Stimulated activated CD8-positive, alpha-beta memory T cell treated with anti-CD3 and anti-CD28 coated beads, Interleukin-15, amount 100 ng/mL, for 48 hours (primary cell): ENCODE data around the gene DUSP6.

Experiments used
- DNase-seq, 2 donors: peaks; one replicate each; pipeline ENCODE4 v3.0.0-alpha.2; 2020; ENCODE audit warnings: low read depth in 2 of 2

DUSP6 gene

GRCh38 chr12:89328151-89329030 is 23.9 kb downstream of the DUSP6 start:
- DNase-seq, result no peak

- DNase-seq, result no peak
These were observed 24.7 kb downstream of the DUSP6 start for GRCh38 chr12:89327486-89328094.

GRCh38 chr12:89326239-89327040 is 25.9 kb downstream of the DUSP6 start:
- DNase-seq, result no peak

GRCh38 chr12:89325495-89325894 is 26.8 kb downstream of the DUSP6 start:
- DNase-seq, result no peak

- no peak for DNase-seq
These were observed 27.9 kb downstream of the DUSP6 start for GRCh38 chr12:89324437-89324836.

- no peak for DNase-seq
These were observed 28.6 kb downstream of the DUSP6 start for GRCh38 chr12:89323568-89324218.

- DNase-seq, result no peak
These were observed 31.6 kb downstream of the DUSP6 start for GRCh38 chr12:89320735-89321134.

GRCh38 chr12:89319606-89320005 is 32.7 kb downstream of the DUSP6 start:
- DNase-seq, result no peak

- DNase-seq, result no peak
These were observed 33.2 kb downstream of the DUSP6 start for GRCh38 chr12:89319122-89319521.

- no peak for DNase-seq
These were observed 35.6 kb downstream of the DUSP6 start for GRCh38 chr12:89316705-89317139.

GRCh38 chr12:89314060-89314761 is 38.1 kb downstream of the DUSP6 start:
- DNase-seq, result no peak

GRCh38 chr12:89311703-89312293 is 40.5 kb downstream of the DUSP6 start:
- no peak for DNase-seq

GRCh38 chr12:89309815-89310214 is 42.5 kb downstream of the DUSP6 start:
- DNase-seq, result no peak

- no peak for DNase-seq
These were observed 42.9 kb downstream of the DUSP6 start for GRCh38 chr12:89309440-89309802.

- DNase-seq, result no peak
These were observed 44.6 kb downstream of the DUSP6 start for GRCh38 chr12:89307474-89308253.

- no peak for DNase-seq
These were observed 45.4 kb downstream of the DUSP6 start for GRCh38 chr12:89306827-89307473.

- DNase-seq, result no peak
These were observed 46.9 kb downstream of the DUSP6 start for GRCh38 chr12:89305373-89305772.

- no peak for DNase-seq
These were observed 52.4 kb downstream of the DUSP6 start for GRCh38 chr12:89299931-89300330.

GRCh38 chr12:89299417-89299816 is 52.9 kb downstream of the DUSP6 start:
- DNase-seq, result no peak
